ENCODE measurements around the gene PRKCB. TPM values are rescaled to one million over a fixed set of nuclear protein-coding genes. Genes with fewer than 3 reads are reported as not detected.

The PRKCB gene
- total and polyA plus RNA-seq, 2 experiments from 2014 or later = 3.7 to 16.4 TPM

DNA sequence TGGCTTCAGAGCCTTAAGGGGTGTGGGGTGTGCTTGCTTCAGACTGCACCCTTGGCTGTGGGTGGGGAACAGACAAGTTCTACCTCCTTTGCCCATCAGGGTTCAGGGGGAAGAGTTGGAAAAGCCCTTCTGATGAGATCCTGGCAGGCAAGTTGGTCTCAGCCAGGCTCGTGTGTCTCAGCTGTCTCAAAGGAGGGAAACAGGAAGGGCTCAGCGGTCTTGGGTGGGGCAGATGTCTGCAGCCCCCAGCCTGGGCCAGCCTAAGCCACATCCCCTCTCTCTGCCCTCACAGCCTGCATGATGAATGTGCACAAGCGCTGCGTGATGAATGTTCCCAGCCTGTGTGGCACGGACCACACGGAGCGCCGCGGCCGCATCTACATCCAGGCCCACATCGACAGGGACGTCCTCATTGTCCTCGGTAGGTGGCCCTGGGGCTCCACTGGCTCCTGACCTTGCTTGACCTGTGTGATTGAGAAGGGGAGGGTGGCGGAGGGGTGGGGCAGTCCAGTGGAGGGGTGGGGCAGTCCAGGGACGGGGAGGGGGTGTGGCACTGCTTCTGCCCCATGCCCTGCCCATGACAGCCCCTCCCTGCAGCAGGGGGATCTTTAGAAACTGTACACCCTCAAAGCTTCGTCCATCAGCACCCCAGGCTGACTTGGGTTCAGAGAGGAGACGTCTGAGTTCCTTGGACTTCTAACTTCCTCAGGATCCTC, 199.5 kb downstream of the PRKCB start:
- Mint-ChIP-seq H3K9me3 (peaks cover 7% of the 10 kb centered on the region; the same call in 2 of the 3 replicates), H3K4me1 (peaks cover 3% of the 10 kb centered on the region; the same call in 1 of the 3 replicates), H3K4me3 (no peak overlapping the region), H3K36me3 (ENCODE audit: low read depth) (peaks cover 4% of the 10 kb centered on the region; the same call in 2 of the 3 replicates), H3K27me3 (ENCODE audit: insufficient read depth, low read depth, poor library complexity) (peaks cover 8% of the 10 kb centered on the region), H3K27ac (no peak overlapping the region)
- no peak overlapping the region for H2AFZ ChIP-seq
- H3K9me2 ChIP-seq (ENCODE audit: insufficient read depth) = no peaks in the 10 kb centered on the region; the same call in 1 of the 2 replicates
- H3K4me2 ChIP-seq = no peak overlapping the region
- no peaks in the 10 kb centered on the region for H3K36me3 ChIP-seq (ENCODE audit: insufficient read depth)
- H3K27me3 ChIP-seq (ENCODE audit: insufficient read depth) = no peaks in the 10 kb centered on the region
- ATAC-seq = peak; percentile 47
- TF ChIP-seq, protein P1, sequence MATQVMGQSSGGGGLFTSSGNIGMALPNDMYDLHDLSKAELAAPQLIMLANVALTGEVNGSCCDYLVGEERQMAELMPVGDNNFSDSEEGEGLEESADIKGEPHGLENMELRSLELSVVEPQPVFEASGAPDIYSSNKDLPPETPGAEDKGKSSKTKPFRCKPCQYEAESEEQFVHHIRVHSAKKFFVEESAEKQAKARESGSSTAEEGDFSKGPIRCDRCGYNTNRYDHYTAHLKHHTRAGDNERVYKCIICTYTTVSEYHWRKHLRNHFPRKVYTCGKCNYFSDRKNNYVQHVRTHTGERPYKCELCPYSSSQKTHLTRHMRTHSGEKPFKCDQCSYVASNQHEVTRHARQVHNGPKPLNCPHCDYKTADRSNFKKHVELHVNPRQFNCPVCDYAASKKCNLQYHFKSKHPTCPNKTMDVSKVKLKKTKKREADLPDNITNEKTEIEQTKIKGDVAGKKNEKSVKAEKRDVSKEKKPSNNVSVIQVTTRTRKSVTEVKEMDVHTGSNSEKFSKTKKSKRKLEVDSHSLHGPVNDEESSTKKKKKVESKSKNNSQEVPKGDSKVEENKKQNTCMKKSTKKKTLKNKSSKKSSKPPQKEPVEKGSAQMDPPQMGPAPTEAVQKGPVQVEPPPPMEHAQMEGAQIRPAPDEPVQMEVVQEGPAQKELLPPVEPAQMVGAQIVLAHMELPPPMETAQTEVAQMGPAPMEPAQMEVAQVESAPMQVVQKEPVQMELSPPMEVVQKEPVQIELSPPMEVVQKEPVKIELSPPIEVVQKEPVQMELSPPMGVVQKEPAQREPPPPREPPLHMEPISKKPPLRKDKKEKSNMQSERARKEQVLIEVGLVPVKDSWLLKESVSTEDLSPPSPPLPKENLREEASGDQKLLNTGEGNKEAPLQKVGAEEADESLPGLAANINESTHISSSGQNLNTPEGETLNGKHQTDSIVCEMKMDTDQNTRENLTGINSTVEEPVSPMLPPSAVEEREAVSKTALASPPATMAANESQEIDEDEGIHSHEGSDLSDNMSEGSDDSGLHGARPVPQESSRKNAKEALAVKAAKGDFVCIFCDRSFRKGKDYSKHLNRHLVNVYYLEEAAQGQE (IDR thresholded peaks at IDR 0.05; ENCODE audit: unreplicated experiment) = no peak
- TF ChIP-seq EZH2phosphoT487 (IDR thresholded peaks at IDR 0.05; ENCODE audit: unreplicated experiment) = no peak
- no peak for TF ChIP-seq ZNF331 (CRISPR knock-in tag; IDR thresholded peaks at IDR 0.05; ENCODE audit: low read depth)
- TF ChIP-seq POLR2AphosphoS5 (IDR thresholded peaks at IDR 0.05; ENCODE audit: low read depth) = no peak
- TF ChIP-seq, protein P2, sequence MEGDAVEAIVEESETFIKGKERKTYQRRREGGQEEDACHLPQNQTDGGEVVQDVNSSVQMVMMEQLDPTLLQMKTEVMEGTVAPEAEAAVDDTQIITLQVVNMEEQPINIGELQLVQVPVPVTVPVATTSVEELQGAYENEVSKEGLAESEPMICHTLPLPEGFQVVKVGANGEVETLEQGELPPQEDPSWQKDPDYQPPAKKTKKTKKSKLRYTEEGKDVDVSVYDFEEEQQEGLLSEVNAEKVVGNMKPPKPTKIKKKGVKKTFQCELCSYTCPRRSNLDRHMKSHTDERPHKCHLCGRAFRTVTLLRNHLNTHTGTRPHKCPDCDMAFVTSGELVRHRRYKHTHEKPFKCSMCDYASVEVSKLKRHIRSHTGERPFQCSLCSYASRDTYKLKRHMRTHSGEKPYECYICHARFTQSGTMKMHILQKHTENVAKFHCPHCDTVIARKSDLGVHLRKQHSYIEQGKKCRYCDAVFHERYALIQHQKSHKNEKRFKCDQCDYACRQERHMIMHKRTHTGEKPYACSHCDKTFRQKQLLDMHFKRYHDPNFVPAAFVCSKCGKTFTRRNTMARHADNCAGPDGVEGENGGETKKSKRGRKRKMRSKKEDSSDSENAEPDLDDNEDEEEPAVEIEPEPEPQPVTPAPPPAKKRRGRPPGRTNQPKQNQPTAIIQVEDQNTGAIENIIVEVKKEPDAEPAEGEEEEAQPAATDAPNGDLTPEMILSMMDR (conservative IDR thresholded peaks at IDR 0.05; ENCODE audit: low read depth in 2 of 2) = no peak
- no peak for TF ChIP-seq JUNB (IDR thresholded peaks at IDR 0.05; ENCODE audit: unreplicated experiment)
- TF ChIP-seq NANOG (IDR thresholded peaks at IDR 0.05; ENCODE audit: borderline replicate concordance) = no peak
- TF ChIP-seq ZNF114 (CRISPR knock-in tag; IDR thresholded peaks at IDR 0.05) = no peak
- TF ChIP-seq, protein P3, sequence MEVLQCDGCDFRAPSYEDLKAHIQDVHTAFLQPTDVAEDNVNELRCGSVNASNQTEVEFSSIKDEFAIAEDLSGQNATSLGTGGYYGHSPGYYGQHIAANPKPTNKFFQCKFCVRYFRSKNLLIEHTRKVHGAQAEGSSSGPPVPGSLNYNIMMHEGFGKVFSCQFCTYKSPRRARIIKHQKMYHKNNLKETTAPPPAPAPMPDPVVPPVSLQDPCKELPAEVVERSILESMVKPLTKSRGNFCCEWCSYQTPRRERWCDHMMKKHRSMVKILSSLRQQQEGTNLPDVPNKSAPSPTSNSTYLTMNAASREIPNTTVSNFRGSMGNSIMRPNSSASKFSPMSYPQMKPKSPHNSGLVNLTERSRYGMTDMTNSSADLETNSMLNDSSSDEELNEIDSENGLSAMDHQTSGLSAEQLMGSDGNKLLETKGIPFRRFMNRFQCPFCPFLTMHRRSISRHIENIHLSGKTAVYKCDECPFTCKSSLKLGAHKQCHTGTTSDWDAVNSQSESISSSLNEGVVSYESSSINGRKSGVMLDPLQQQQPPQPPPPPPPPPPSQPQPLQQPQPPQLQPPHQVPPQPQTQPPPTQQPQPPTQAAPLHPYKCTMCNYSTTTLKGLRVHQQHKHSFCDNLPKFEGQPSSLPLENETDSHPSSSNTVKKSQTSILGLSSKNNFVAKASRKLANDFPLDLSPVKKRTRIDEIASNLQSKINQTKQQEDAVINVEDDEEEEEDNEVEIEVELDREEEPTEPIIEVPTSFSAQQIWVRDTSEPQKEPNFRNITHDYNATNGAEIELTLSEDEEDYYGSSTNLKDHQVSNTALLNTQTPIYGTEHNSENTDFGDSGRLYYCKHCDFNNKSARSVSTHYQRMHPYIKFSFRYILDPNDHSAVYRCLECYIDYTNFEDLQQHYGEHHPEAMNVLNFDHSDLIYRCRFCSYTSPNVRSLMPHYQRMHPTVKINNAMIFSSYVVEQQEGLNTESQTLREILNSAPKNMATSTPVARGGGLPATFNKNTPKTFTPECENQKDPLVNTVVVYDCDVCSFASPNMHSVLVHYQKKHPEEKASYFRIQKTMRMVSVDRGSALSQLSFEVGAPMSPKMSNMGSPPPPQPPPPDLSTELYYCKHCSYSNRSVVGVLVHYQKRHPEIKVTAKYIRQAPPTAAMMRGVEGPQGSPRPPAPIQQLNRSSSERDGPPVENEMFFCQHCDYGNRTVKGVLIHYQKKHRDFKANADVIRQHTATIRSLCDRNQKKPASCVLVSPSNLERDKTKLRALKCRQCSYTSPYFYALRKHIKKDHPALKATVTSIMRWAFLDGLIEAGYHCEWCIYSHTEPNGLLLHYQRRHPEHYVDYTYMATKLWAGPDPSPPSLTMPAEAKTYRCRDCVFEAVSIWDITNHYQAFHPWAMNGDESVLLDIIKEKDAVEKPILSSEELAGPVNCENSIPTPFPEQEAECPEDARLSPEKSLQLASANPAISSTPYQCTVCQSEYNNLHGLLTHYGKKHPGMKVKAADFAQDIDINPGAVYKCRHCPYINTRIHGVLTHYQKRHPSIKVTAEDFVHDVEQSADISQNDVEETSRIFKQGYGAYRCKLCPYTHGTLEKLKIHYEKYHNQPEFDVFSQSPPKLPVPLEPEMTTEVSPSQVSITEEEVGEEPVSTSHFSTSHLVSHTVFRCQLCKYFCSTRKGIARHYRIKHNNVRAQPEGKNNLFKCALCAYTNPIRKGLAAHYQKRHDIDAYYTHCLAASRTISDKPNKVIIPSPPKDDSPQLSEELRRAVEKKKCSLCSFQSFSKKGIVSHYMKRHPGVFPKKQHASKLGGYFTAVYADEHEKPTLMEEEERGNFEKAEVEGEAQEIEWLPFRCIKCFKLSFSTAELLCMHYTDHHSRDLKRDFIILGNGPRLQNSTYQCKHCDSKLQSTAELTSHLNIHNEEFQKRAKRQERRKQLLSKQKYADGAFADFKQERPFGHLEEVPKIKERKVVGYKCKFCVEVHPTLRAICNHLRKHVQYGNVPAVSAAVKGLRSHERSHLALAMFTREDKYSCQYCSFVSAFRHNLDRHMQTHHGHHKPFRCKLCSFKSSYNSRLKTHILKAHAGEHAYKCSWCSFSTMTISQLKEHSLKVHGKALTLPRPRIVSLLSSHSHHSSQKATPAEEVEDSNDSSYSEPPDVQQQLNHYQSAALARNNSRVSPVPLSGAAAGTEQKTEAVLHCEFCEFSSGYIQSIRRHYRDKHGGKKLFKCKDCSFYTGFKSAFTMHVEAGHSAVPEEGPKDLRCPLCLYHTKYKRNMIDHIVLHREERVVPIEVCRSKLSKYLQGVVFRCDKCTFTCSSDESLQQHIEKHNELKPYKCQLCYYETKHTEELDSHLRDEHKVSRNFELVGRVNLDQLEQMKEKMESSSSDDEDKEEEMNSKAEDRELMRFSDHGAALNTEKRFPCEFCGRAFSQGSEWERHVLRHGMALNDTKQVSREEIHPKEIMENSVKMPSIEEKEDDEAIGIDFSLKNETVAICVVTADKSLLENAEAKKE (CRISPR knock-in tag; IDR thresholded peaks at IDR 0.05) = no peak
- no peak for TF ChIP-seq STAT1 (IDR thresholded peaks at IDR 0.05; ENCODE audit: unreplicated experiment)
- TF ChIP-seq, protein P4, sequence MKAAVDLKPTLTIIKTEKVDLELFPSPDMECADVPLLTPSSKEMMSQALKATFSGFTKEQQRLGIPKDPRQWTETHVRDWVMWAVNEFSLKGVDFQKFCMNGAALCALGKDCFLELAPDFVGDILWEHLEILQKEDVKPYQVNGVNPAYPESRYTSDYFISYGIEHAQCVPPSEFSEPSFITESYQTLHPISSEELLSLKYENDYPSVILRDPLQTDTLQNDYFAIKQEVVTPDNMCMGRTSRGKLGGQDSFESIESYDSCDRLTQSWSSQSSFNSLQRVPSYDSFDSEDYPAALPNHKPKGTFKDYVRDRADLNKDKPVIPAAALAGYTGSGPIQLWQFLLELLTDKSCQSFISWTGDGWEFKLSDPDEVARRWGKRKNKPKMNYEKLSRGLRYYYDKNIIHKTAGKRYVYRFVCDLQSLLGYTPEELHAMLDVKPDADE (IDR thresholded peaks at IDR 0.05) = no peak
- no peak for TF ChIP-seq EZH2 (IDR thresholded peaks at IDR 0.05; ENCODE audit: low read depth, unreplicated experiment)
- TF ChIP-seq CREB1 (CRISPR knock-in tag; IDR thresholded peaks at IDR 0.05; ENCODE audit: low read depth) = no peak
- DNase-seq (ENCODE audit: low spot score) = no peak
- no peaks in the 10 kb centered on the region for H4K20me1 ChIP-seq (replicated peaks; ENCODE audit: insufficient read depth)
- H3K4me1 ChIP-seq (ENCODE audit: insufficient read depth) = no peaks in the 10 kb centered on the region
- H3K27ac ChIP-seq (ENCODE audit: low read depth) = no peak overlapping the region
- no peaks in the 10 kb centered on the region for H3F3A ChIP-seq (replicated peaks; ENCODE audit: low read depth)
- no peak overlapping the region for H3K4me3 ChIP-seq
- no peaks in the 10 kb centered on the region for H3K79me2 ChIP-seq (replicated peaks; ENCODE audit: insufficient read depth)
